HEK293T (cell line): ENCODE results near the gene P2RY2.

Source experiments
- ARNT ChIP-seq: fragments of 450-650 bp; IDR thresholded peaks from 2 replicates; pipeline ENCODE4 v1.6.1; 2017; ENCODE audit warnings: mild to moderate bottlenecking
- BHLHE40 ChIP-seq: fragments of 450-650 bp; IDR thresholded peaks from 2 replicates; pipeline ENCODE4 v1.6.1; 2016; ENCODE audit warnings: mild to moderate bottlenecking, moderate library complexity, borderline replicate concordance
- FOXK2 ChIP-seq: fragments of 450-650 bp; IDR thresholded peaks from 2 replicates; pipeline ENCODE4 v1.6.1; 2016; ENCODE audit warnings: mild to moderate bottlenecking
- FOXM1 ChIP-seq: fragments of 450-650 bp; IDR thresholded peaks from 2 replicates; pipeline ENCODE4 v1.6.1; 2017; ENCODE audit warnings: mild to moderate bottlenecking, borderline replicate concordance
- HDGF ChIP-seq: fragments of 450-650 bp; IDR thresholded peaks from 2 replicates; pipeline ENCODE4 v1.6.1; 2017; ENCODE audit warnings: antibody characterized with exemption, borderline replicate concordance
- LEF1 ChIP-seq: fragments of 450-650 bp; IDR thresholded peaks from 2 replicates; pipeline ENCODE4 v1.6.1; 2017; ENCODE audit warnings: mild to moderate bottlenecking, borderline replicate concordance
- NFRKB ChIP-seq: fragments of 450-650 bp; IDR thresholded peaks from 2 replicates; pipeline ENCODE4 v1.6.1; 2016; ENCODE audit warnings: mild to moderate bottlenecking, moderate library complexity
- PKNOX1 ChIP-seq: fragments of 450-650 bp; IDR thresholded peaks from 2 replicates; pipeline ENCODE4 v1.6.1; 2016
- SP1 ChIP-seq: fragments of 450-650 bp; IDR thresholded peaks from 2 replicates; pipeline ENCODE4 v1.6.1; 2017
- SUZ12 ChIP-seq: fragments of 450-650 bp; IDR thresholded peaks from 2 replicates; pipeline ENCODE4 v1.6.1; 2016; ENCODE audit warnings: mild to moderate bottlenecking
- TARDBP ChIP-seq: fragments of 450-650 bp; IDR thresholded peaks from 2 replicates; pipeline ENCODE4 v1.6.1; 2016
- ZNF384 ChIP-seq: fragments of 450-650 bp; IDR thresholded peaks from 2 replicates; pipeline ENCODE4 v1.6.1; 2016

DNA sequence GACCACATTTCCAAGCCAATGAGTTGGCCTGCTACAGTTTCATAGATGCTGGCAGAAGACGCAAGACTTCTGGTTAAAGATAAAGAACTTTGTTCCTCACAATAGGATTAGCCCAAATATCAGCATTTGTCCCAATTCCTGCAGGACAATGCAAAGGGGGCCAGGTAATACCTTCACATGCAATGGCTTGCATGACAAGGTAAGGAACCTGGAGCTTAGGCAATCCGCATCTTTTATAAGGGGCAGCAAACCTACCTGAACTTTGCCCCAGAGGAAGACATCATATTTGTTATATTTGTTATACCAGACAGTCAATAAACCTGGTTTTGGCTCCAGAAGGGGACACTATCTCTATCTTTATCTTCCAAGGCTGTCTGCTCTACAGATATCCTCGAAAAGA is 59.4 kb downstream of the P2RY2 start:
- TF ChIP-seq BHLHE40 (no peak), FOXK2 (no peak), TARDBP (no peak), LEF1 (no peak), HDGF (no peak), NFRKB (no peak), ZNF384 (no peak), FOXM1 (no peak), ARNT (no peak), SUZ12 (no peak), SP1 (no peak), PKNOX1 (no peak)
